Measurements from ENCODE around the gene SDC4. TPM values are rescaled to one million over a fixed set of nuclear protein-coding genes. Genes with fewer than 3 reads are reported as not detected.

SDC4 gene
- total RNA-seq, 2 donors from 2014 or later: 93.5 to 108 TPM

DNA sequence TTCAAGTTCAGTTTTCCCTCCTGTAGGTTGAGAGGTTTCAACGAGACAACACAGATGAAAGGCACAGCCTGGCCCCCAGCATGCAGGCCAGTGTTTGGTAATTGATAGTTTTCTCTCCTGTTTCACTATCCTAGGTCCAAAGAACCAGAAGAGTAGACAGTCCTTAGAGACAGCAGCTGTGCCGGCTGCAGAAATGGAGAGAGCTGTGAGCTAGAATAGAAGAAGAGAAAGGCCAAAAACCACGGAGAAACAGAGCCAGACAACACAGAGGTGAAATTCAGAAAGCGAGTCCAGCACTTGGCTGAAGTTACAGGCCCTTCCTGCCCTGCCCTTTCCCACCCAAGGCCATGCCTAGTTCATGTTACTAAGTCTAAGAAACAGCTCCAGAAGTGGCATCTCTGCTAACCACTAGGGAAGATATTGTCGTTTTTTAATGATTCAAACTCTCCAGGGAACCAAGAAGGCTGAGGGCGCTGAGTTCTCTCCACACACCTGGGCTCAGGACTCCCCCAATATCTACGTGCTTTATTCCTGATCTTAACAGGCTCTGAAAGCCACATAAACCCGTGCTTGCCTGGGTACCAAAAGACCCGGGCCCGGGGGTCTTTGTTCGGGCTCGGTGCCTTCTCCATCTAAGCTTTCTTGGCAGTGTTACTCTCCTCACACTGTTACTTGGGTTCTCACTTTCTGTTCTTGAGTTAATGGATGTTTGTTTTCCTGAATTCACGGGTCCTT, 58.1 kb downstream of the SDC4 start:
- H3K9me3 ChIP-seq: no peaks in the 10 kb centered on the region
- H3K27me3 ChIP-seq (replicated peaks; ENCODE audit: insufficient read depth): no peaks in the 10 kb centered on the region
- no peak overlapping the region for H3K4me3 ChIP-seq
- TF ChIP-seq CTCF (IDR thresholded peaks at IDR 0.05): no peak
- H3K4me1 ChIP-seq (ENCODE audit: control insufficient read depth in 1 of 2, low read depth in 2 of 2): peaks cover 0 to 8% of the 10 kb centered on the region in 2 donors
- no peak overlapping the region for H3K27ac ChIP-seq
- DNase-seq (ENCODE audit: low spot score): no peak
- no peak for ATAC-seq (ENCODE audit: insufficient number of reproducible peaks, low FRiP score, low read depth)
- no peaks in the 10 kb centered on the region for H3K36me3 ChIP-seq

- DNase-seq (ENCODE audit: low spot score): no peak
- Histone ChIP-seq H3K4me3 (no peak overlapping the region), H3K4me1 (ENCODE audit: control insufficient read depth in 1 of 2, low read depth in 2 of 2) (peaks cover 0 to 8% of the 10 kb centered on the region in 2 donors), H3K27ac (no peak overlapping the region), H3K9me3 (no peaks in the 10 kb centered on the region), H3K27me3 (replicated peaks; ENCODE audit: insufficient read depth) (no peaks in the 10 kb centered on the region), H3K36me3 (no peaks in the 10 kb centered on the region)
- TF ChIP-seq CTCF (IDR thresholded peaks at IDR 0.05): no peak
- ATAC-seq (ENCODE audit: insufficient number of reproducible peaks, low FRiP score, low read depth): no peak
These were observed 59.4 kb downstream of the SDC4 start for GRCh38 chr20:45288860-45289259.

DNA sequence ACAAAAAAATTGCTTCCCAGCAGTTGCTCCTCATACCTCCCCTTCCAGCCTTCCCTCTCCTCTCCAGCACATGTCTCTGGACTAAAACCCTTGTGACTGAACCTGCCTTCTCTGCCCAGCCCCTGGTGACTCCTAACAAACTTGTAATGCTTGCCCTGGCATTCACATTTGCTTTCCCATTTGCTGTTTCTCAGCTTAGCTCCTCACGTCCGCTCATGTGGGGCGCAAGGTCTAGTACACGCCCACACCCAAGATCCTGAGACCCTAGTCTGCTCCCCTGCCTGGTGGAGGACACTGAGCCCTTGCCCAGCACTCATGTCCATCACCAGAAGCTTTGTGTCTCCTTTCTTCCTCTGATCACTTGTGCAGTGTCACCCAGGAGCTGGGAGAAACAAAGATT, 59.8 kb downstream of the SDC4 start:
- Histone ChIP-seq H3K27me3 (replicated peaks; ENCODE audit: insufficient read depth) (no peaks in the 10 kb centered on the region), H3K9me3 (no peaks in the 10 kb centered on the region), H3K4me1 (ENCODE audit: control insufficient read depth in 1 of 2, low read depth in 2 of 2) (peaks cover 0 to 5% of the 10 kb centered on the region in 2 donors), H3K27ac (no peak overlapping the region), H3K4me3 (no peak overlapping the region), H3K36me3 (no peaks in the 10 kb centered on the region)
- DNase-seq (ENCODE audit: low spot score) (no peak), ATAC-seq (ENCODE audit: insufficient number of reproducible peaks, low FRiP score, low read depth) (no peak)
- no peak for TF ChIP-seq CTCF (IDR thresholded peaks at IDR 0.05)

DNA sequence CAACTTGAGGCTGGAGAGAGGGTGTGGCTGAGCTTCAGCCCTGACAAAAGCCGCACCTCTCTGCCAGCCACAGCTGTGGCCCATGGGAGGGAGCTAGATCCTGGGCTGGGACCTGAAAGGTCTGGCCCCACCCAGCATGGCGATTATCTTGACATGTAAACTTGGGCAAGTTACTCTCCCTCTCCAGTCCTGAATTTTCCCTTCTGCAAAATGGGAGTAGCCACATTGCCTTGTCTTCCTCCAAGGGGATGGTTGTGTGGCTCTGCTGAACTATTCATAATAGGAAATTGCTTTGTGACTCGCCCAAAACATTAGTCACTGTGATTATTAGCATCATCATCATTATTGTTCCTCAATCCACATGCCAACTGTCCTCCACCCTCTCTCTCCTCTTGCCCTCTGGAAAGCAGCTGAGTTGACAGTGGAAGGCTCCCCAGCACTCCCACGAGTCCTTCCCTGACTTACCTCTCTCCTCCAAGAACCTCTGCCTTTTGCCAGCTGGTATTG, 64.6 kb downstream of the SDC4 start:
- DNase-seq (ENCODE audit: low spot score) (no peak), ATAC-seq (ENCODE audit: insufficient number of reproducible peaks, low FRiP score, low read depth) (no peak)
- Histone ChIP-seq H3K27me3 (replicated peaks; ENCODE audit: insufficient read depth) (no peaks in the 10 kb centered on the region), H3K4me3 (no peak overlapping the region), H3K4me1 (ENCODE audit: control insufficient read depth in 1 of 2, low read depth in 2 of 2) (no peaks in the 10 kb centered on the region), H3K9me3 (no peaks in the 10 kb centered on the region), H3K27ac (no peak overlapping the region), H3K36me3 (no peaks in the 10 kb centered on the region)
- TF ChIP-seq CTCF (IDR thresholded peaks at IDR 0.05): no peak

DNA sequence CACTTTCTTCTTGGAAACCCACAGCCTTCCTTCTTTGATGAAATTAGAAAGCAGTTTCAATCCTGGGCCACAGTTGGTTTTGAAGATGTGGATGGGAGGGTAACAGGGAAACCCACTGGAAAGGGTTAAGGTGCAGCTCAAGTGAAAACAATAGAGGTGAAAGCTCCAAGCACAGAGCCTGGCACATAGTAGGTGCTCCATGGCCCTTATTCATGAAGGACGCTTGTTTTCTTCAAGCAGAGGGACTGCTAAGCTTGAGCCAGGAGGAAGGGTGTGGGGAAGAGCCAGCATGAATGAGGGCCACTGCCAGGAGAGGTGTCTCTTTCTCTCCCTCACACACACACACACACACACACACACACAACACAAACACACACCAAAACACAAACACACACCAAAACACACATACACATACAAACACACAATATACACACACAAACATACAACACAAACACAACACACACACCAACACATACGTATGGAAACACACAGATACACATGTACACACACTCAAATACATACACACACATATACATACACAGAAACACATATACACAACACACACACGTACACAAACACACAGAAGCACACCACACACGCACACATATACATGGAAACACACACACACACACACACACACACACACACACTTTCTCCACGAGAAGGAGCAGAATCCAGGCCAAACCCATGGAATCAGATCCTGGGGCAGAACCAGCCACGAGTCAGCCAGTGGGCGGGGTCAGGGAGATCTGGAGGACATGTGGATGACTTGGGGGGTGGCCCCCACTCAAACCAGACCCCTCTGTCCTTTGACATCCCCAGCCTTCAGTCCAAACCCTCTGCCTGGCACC, 65.3 kb downstream of the SDC4 start:
- Histone ChIP-seq H3K36me3 (no peaks in the 10 kb centered on the region), H3K27ac (no peak overlapping the region), H3K27me3 (replicated peaks; ENCODE audit: insufficient read depth) (no peaks in the 10 kb centered on the region), H3K4me1 (ENCODE audit: control insufficient read depth in 1 of 2, low read depth in 2 of 2) (no peaks in the 10 kb centered on the region), H3K9me3 (no peaks in the 10 kb centered on the region), H3K4me3 (no peak overlapping the region)
- ATAC-seq (ENCODE audit: insufficient number of reproducible peaks, low FRiP score, low read depth) (no peak), DNase-seq (ENCODE audit: low spot score) (no peak)
- TF ChIP-seq CTCF (IDR thresholded peaks at IDR 0.05): no peak

Data from thoracic aorta (tissue), 2 donors.